ENCODE measurements around the gene SPTA1. TPM values are rescaled to one million over a fixed set of nuclear protein-coding genes. Genes with fewer than 3 reads are reported as not detected.
A peak's percentile ranks its signal among the peaks of the same experiment; 100 is the strongest.

Gene SPTA1
- total and polyA plus RNA-seq, 12 donors = under 0.01 to 2.8 (median 0.19) TPM; not detected in 7

- no peak for DNase-seq
- no peaks in the 10 kb centered on the region for H3K36me3 ChIP-seq (replicated peaks in 1 of 2)
- intact Hi-C loops (cut with DNase I) = no loop called here
Observed at GRCh38 chr1:158654086-158654485, 32.4 kb downstream of the SPTA1 start.

GRCh38 chr1:158652721-158653334 lies 33.7 kb downstream of the SPTA1 start:
- H3K9me3 ChIP-seq (replicated peaks in 1 of 3) = no peaks in the 10 kb centered on the region
- 85 to 92% (median 88%) methylated on average over 7 of the region's 7 CpGs for WGBS, 4 donors
- no peaks in the 10 kb centered on the region for H3K4me1 ChIP-seq (replicated peaks in 1 of 2)
- DNase-seq = no peak
- H3K27ac ChIP-seq = no peak overlapping the region
- H3K27me3 ChIP-seq = no peaks in the 10 kb centered on the region
- intact Hi-C loops (cut with DNase I) = no loop called here
- no peak overlapping the region for H3K4me3 ChIP-seq
- H3K36me3 ChIP-seq (replicated peaks in 1 of 2) = no peaks in the 10 kb centered on the region
- TF ChIP-seq CTCF (IDR thresholded peaks at IDR 0.05) (no peak), POLR2A (IDR thresholded peaks at IDR 0.05) (no peak)

More at GRCh38 chr1:158654086-158654485, 32.4 kb downstream of the SPTA1 start:
- Histone ChIP-seq H3K9me3 (replicated peaks in 1 of 3) (no peaks in the 10 kb centered on the region), H3K27ac (no peak overlapping the region), H3K4me1 (replicated peaks in 1 of 2) (no peaks in the 10 kb centered on the region), H3K27me3 (no peaks in the 10 kb centered on the region), H3K4me3 (no peak overlapping the region)
- no peak for TF ChIP-seq POLR2A (IDR thresholded peaks at IDR 0.05)
- no peak for TF ChIP-seq CTCF (IDR thresholded peaks at IDR 0.05)

DNA sequence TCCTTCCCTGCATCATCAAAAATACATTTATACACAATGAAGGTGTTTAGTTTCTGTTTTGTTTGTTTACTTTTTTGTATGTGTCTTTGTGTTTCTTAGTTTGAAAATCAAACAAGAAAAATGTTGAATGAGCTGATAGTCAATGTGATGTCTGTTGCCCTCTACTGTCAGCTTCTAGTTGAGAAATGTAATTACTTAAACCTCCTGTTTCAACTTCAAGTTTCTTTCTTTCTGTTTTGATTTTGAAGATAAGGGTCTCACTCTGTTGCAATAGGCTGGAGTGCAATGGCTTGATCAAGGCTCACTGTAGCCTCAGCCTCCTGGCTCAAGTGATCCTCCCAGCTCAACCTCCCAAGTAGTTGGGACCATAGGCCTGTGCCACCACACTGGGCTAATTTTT lies 37.5 kb downstream of the SPTA1 start:
- TF ChIP-seq CTCF (IDR thresholded peaks at IDR 0.05) = peak in 1 of 6 experiments; percentile 15
- no peak for TF ChIP-seq POLR2A (IDR thresholded peaks at IDR 0.05)
- Histone ChIP-seq H3K27me3 (no peaks in the 10 kb centered on the region), H3K4me3 (no peak overlapping the region), H3K4me1 (replicated peaks in 1 of 2) (no peaks in the 10 kb centered on the region), H3K9me3 (replicated peaks in 1 of 3) (no peaks in the 10 kb centered on the region), H3K27ac (no peak overlapping the region), H3K36me3 (replicated peaks in 1 of 2) (no peaks in the 10 kb centered on the region)
- DNase-seq = no peak
- intact Hi-C loops (cut with DNase I) = no loop called here

DNA sequence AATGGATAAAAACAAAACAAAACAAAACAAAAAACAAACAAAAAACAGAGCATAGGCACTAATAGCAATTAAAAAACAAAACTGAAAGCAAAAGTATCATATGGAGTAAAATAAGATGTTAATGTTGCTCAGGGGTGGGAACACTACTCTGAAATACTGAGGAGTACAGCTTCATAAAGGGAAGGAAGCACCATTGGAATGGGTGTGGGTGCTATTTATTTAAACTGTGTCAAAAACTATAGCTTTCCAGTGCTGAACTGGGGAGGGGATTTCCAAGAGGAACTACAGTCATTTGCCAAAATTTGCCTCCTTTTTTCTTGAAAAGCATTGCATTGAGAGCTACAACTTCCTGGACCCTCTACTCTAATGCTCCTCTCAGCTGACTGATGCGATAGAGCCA lies 40.0 kb downstream of the SPTA1 start:
- no peak overlapping the region for H3K27ac ChIP-seq
- H3K36me3 ChIP-seq (replicated peaks in 1 of 2) = no peaks in the 10 kb centered on the region
- intact Hi-C loops (cut with DNase I) = no loop called here
- H3K9me3 ChIP-seq (replicated peaks in 1 of 3) = no peaks in the 10 kb centered on the region
- H3K4me1 ChIP-seq (replicated peaks in 1 of 2) = no peaks in the 10 kb centered on the region
- WGBS, 4 donors = 78 to 94% (median 88%) methylated on average over 1 of the region's 1 CpG
- no peak overlapping the region for H3K4me3 ChIP-seq
- no peak for DNase-seq
- TF ChIP-seq CTCF (IDR thresholded peaks at IDR 0.05) = no peak
- TF ChIP-seq POLR2A (IDR thresholded peaks at IDR 0.05) = no peak
- H3K27me3 ChIP-seq = no peaks in the 10 kb centered on the region

Data from adrenal gland (tissue), 12 donors.